Stimulated activated memory B cell treated with anti-CD40 and anti-IgM and Interleukin-4, amounts not matched to agents 10 μg/mL and 1 μg/mL and 100 μg/mL, for 72 hours (primary cell): Measurements from ENCODE around the gene KCNQ2.

ENCODE experiments used
- ATAC-seq: fragments of 150-1000 bp; cut with Tn5 transposase; 2 replicates; pipeline ENCODE4 v1.10.0; 2021
- H3K27ac Mint-ChIP-seq: one replicate; pipeline ENCODE4 v1.8.0; 2022; ENCODE audit warnings: mild to moderate bottlenecking, mixed read lengths
- H3K27me3 Mint-ChIP-seq: one replicate; pipeline ENCODE4 v1.8.0; 2022; ENCODE audit warnings: mixed read lengths
- H3K36me3 Mint-ChIP-seq: one replicate; pipeline ENCODE4 v1.8.0; 2022; ENCODE audit warnings: mixed read lengths
- H3K4me1 Mint-ChIP-seq: one replicate; pipeline ENCODE4 v1.8.0; 2022; ENCODE audit warnings: mixed read lengths
- H3K4me3 Mint-ChIP-seq: one replicate; pipeline ENCODE4 v1.8.0; 2022; ENCODE audit warnings: mild to moderate bottlenecking, moderate library complexity, mixed read lengths
- H3K9me3 Mint-ChIP-seq: one replicate; pipeline ENCODE4 v1.8.0; 2022; ENCODE audit warnings: mixed read lengths

KCNQ2 gene

GRCh38 chr20:63356931-63357879 lies 115.2 kb downstream of the KCNQ2 start:
- no peak for ATAC-seq
- peaks cover 2% of the 10 kb centered on the region for H3K4me1 Mint-ChIP-seq
- peaks cover 63% of the 10 kb centered on the region for H3K27me3 Mint-ChIP-seq
- H3K36me3 Mint-ChIP-seq = no peaks in the 10 kb centered on the region
- H3K27ac Mint-ChIP-seq = no peak overlapping the region
- H3K4me3 Mint-ChIP-seq = no peak overlapping the region
- no peaks in the 10 kb centered on the region for H3K9me3 Mint-ChIP-seq

DNA sequence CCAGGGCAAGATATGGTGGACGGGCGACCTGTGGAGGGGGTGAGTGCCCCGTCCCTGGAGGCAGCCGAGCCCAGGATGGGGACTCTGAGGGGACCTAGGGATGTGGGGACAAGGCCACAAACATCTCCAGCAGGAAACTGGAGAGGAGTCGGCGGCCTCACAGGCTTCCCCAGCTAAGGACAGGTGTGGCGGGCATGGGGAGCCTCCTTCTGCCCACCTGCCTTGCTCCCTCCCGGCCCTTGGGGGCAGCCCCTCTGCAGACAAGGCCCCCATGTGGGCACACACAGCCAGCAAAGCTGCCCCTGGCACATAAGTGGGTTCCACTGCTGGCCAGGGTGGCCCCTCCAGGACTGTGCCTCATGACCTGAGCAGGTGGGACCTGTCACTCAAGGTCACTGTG lies 115.9 kb downstream of the KCNQ2 start:
- no peaks in the 10 kb centered on the region for H3K36me3 Mint-ChIP-seq
- H3K4me3 Mint-ChIP-seq = no peak overlapping the region
- no peaks in the 10 kb centered on the region for H3K4me1 Mint-ChIP-seq
- no peak overlapping the region for H3K27ac Mint-ChIP-seq
- no peak for ATAC-seq
- no peaks in the 10 kb centered on the region for H3K9me3 Mint-ChIP-seq
- H3K27me3 Mint-ChIP-seq = peaks cover 57% of the 10 kb centered on the region

GRCh38 chr20:63355781-63356295 lies 116.6 kb downstream of the KCNQ2 start:
- H3K36me3 Mint-ChIP-seq = no peaks in the 10 kb centered on the region
- peaks cover 55% of the 10 kb centered on the region for H3K27me3 Mint-ChIP-seq
- ATAC-seq = no peak
- H3K9me3 Mint-ChIP-seq = peaks cover 4% of the 10 kb centered on the region
- no peak overlapping the region for H3K27ac Mint-ChIP-seq
- H3K4me1 Mint-ChIP-seq = no peaks in the 10 kb centered on the region
- no peak overlapping the region for H3K4me3 Mint-ChIP-seq

GRCh38 chr20:63354636-63355350 lies 117.7 kb downstream of the KCNQ2 start:
- Mint-ChIP-seq H3K4me3 (no peak overlapping the region), H3K27ac (no peak overlapping the region), H3K9me3 (peaks cover 9% of the 10 kb centered on the region), H3K36me3 (no peaks in the 10 kb centered on the region), H3K4me1 (no peaks in the 10 kb centered on the region), H3K27me3 (peaks cover 47% of the 10 kb centered on the region)
- no peak for ATAC-seq

DNA sequence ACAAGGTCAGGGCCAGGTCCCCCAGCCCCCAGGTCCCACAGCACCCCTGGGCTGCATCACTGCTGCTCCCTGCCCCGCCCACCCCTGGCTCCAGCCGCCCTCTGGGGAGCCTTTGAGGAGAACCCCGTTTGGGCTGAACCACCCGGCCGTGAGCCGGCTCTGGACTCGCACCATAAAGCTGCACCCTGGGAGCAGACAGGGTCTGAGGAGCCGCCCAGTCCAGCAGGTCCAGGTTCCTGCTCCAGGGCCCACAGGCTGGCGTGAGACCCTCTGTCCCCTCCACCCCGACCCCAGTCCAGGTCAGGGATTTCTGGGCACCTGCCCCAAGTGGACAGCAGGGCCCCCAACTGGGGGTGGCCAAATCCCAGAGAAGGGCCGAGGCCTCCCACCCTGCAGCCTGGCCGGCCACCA lies 119.6 kb downstream of the KCNQ2 start:
- Mint-ChIP-seq H3K4me1 (no peaks in the 10 kb centered on the region), H3K27me3 (peaks cover 28% of the 10 kb centered on the region), H3K36me3 (no peaks in the 10 kb centered on the region), H3K27ac (no peak overlapping the region), H3K9me3 (peaks cover 9% of the 10 kb centered on the region), H3K4me3 (no peak overlapping the region)
- ATAC-seq = no peak

GRCh38 chr20:63351811-63352591 lies 120.5 kb downstream of the KCNQ2 start:
- no peak for ATAC-seq
- H3K36me3 Mint-ChIP-seq = no peaks in the 10 kb centered on the region
- peaks cover 24% of the 10 kb centered on the region for H3K27me3 Mint-ChIP-seq
- no peak overlapping the region for H3K27ac Mint-ChIP-seq
- no peak overlapping the region for H3K4me3 Mint-ChIP-seq
- peaks cover 9% of the 10 kb centered on the region for H3K9me3 Mint-ChIP-seq
- no peaks in the 10 kb centered on the region for H3K4me1 Mint-ChIP-seq

GRCh38 chr20:63351326-63351700 lies 121.1 kb downstream of the KCNQ2 start:
- Mint-ChIP-seq H3K27me3 (peaks cover 17% of the 10 kb centered on the region), H3K4me3 (no peak overlapping the region), H3K27ac (no peak overlapping the region), H3K9me3 (peaks cover 9% of the 10 kb centered on the region), H3K4me1 (no peaks in the 10 kb centered on the region), H3K36me3 (no peaks in the 10 kb centered on the region)
- ATAC-seq = no peak

DNA sequence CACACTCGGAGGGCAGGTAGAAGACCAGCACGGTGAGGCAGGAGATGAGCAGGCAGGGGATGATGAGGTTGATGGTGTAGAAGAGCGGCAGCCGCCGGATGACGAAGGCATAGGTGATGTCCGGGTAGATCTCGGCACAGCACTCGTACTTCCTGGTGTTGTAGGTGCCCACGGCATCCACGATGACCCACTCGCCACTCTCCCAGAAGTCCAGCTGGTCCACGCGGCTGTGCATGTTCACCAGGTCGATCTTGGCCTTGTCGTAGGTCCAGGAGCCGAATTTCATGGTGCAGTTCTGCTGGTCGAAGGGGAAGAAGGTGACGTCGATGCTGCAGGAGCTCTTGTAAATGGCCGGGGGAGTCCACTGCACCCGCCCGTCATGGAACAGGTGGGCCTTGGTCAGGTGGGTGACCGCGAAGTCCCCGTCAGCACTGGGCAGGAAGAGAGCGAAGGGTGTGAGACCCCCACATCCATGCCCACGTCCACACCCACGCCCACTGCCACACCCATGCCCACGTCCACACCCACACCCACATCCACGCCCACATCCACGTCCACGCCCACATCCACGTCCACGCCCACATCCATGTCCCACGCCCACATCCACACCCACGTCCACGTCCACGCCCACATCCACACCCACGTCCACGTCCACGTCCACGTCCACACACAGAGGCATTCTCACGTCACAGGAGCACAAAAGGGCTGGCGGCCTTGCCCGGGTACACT lies 121.7 kb downstream of the KCNQ2 start:
- Mint-ChIP-seq H3K27me3 (peaks cover 14% of the 10 kb centered on the region), H3K36me3 (no peaks in the 10 kb centered on the region), H3K27ac (no peak overlapping the region), H3K9me3 (peaks cover 9% of the 10 kb centered on the region), H3K4me1 (no peaks in the 10 kb centered on the region), H3K4me3 (no peak overlapping the region)
- no peak for ATAC-seq
